IMR-90 (cell line): ENCODE results near the gene NPDC1. TPM values are rescaled to one million over a fixed set of nuclear protein-coding genes. Genes with fewer than 3 reads are reported as not detected.

Experiments
- ATAC-seq: fragments of 200-7000 bp; cut with Tn5 transposase; 2 replicates; pipeline ENCODE4 v1.9.1; 2020; ENCODE audit warnings: low read depth, mild to moderate bottlenecking, moderate library complexity
- BruUV-seq: library from RNA; stranded (reverse); fragments of 400-500 nt; replicated peaks from 2 replicates; lab custom pipeline; 2021; lab: Mats Ljungman, UMichigan
- CTCF ChIA-PET: fragments of 300-600 bp; formaldehyde crosslinking; extraction: SDS; loops from one replicate; lab custom pipeline; 2021; ENCODE audit warnings: antibody characterized with exemption; lab: Yijun Ruan, JAX
- POLR2A ChIA-PET: fragments of 300-600 bp; sonication (Branson Sonifier 250); formaldehyde crosslinking; loops from one replicate; lab custom pipeline; 2022; ENCODE audit warnings: antibody characterized with exemption; ENCODE audit not compliant: unreplicated experiment; lab: Charles Lee
- DNase-seq: peaks from one replicate; pipeline ENCODE4 v3.0.0; 2013
- H2AFZ ChIP-seq: replicated peaks from 2 replicates; pipeline ENCODE3; 2013; ENCODE audit warnings: low read length, mild to moderate bottlenecking; ENCODE audit not compliant: poor library complexity
- H2AK5ac ChIP-seq: 2 replicates; pipeline ENCODE4 v1.6.1; 2013; ENCODE audit warnings: low read depth, low read length, inconsistent platforms
- H2AK9ac ChIP-seq: replicated peaks from 2 replicates; pipeline ENCODE3; 2013; ENCODE audit warnings: mild to moderate bottlenecking, low read depth, low read length, moderate library complexity; ENCODE audit not compliant: poor library complexity
- H2BK120ac ChIP-seq: 2 replicates; pipeline ENCODE4 v1.6.1; 2013; ENCODE audit warnings: low read depth, low read length, inconsistent platforms
- H2BK15ac ChIP-seq: 3 replicates; pipeline ENCODE4 v1.6.1; 2013; ENCODE audit warnings: low read depth, low read length, inconsistent platforms
- H2BK20ac ChIP-seq: 2 replicates; pipeline ENCODE4 v1.6.1; 2013; ENCODE audit warnings: low read depth, mild to moderate bottlenecking, inconsistent platforms, low read length, moderate library complexity
- H2BK5ac ChIP-seq: 2 replicates; pipeline ENCODE4 v1.6.1; 2013; ENCODE audit warnings: mild to moderate bottlenecking, low read depth, low read length, inconsistent platforms; ENCODE audit not compliant: poor library complexity, severe bottlenecking
- H3K14ac ChIP-seq: replicated peaks from 2 replicates; pipeline ENCODE4 v1.6.1; 2013; ENCODE audit warnings: low read depth, low read length, inconsistent platforms
- H3K18ac ChIP-seq: 2 replicates; pipeline ENCODE4 v1.6.1; 2013; ENCODE audit warnings: low read depth, low read length, control low read depth
- H3K23ac ChIP-seq: 2 replicates; pipeline ENCODE4 v1.6.1; 2013; ENCODE audit warnings: low read depth, low read length, inconsistent platforms
- H3K27ac ChIP-seq: 2 replicates; pipeline ENCODE4 v1.5.1; 2013; ENCODE audit warnings: mild to moderate bottlenecking, control low read depth, low read length; ENCODE audit not compliant: insufficient read depth
- H3K27me3 ChIP-seq: 2 replicates; pipeline ENCODE4 v1.6.1; 2013; ENCODE audit warnings: low read length; ENCODE audit not compliant: control insufficient read depth, insufficient read depth
- H3K36me3 ChIP-seq: 2 replicates; pipeline ENCODE4 v1.6.1; 2013; ENCODE audit warnings: low read length, mixed read lengths; ENCODE audit not compliant: control insufficient read depth, insufficient read depth
- H3K4ac ChIP-seq: 2 replicates; pipeline ENCODE4 v1.6.1; 2013; ENCODE audit warnings: low read depth, low read length, inconsistent platforms
- H3K4me1 ChIP-seq: 2 replicates; pipeline ENCODE4 v1.6.1; 2013; ENCODE audit warnings: low read length, mixed read lengths; ENCODE audit not compliant: control insufficient read depth, insufficient read depth
- H3K4me2 ChIP-seq: 2 replicates; pipeline ENCODE4 v1.6.1; 2013; ENCODE audit warnings: low read depth, mild to moderate bottlenecking, control low read depth, low read length, moderate library complexity
- H3K4me3 ChIP-seq: 2 replicates; pipeline ENCODE4 v1.5.1; 2013; ENCODE audit warnings: low read depth, mild to moderate bottlenecking, control low read depth, low read length, moderate library complexity; ENCODE audit not compliant: insufficient read depth
- H3K56ac ChIP-seq: 2 replicates; pipeline ENCODE4 v1.6.1; 2013; ENCODE audit warnings: low read length, inconsistent platforms; ENCODE audit not compliant: insufficient read depth; ENCODE audit errors: extremely low read depth
- H3K79me1 ChIP-seq, 2 experiments: 2 replicates each; pipeline ENCODE4 v1.6.1; 2013; ENCODE audit warnings: low read length in 2 of 2, inconsistent platforms in 1 of 2, low read depth in 1 of 2
- H3K9ac ChIP-seq: 2 replicates; pipeline ENCODE4 v1.6.1; 2013; ENCODE audit warnings: low read depth, low read length, control low read depth
- H3K9me1 ChIP-seq: 2 replicates; pipeline ENCODE4 v1.6.1; 2013; ENCODE audit warnings: low read length, inconsistent platforms; ENCODE audit not compliant: insufficient read depth
- H3K9me3 ChIP-seq: 2 replicates; pipeline ENCODE4 v1.6.1; 2013; ENCODE audit warnings: low read length; ENCODE audit not compliant: control insufficient read depth, insufficient read depth
- H4K20me1 ChIP-seq: 2 replicates; pipeline ENCODE4 v1.6.1; 2013; ENCODE audit warnings: low read length, inconsistent platforms; ENCODE audit not compliant: insufficient read depth
- H4K5ac ChIP-seq: 2 replicates; pipeline ENCODE4 v1.6.1; 2013; ENCODE audit warnings: mild to moderate bottlenecking, low read depth, low read length, control low read depth
- H4K8ac ChIP-seq, 2 experiments: 2 replicates each; pipeline ENCODE4 v1.6.1; 2013; ENCODE audit warnings: low read depth in 2 of 2, low read length in 2 of 2, control low read depth in 1 of 2, inconsistent platforms in 1 of 2
- H4K91ac ChIP-seq: 2 replicates; pipeline ENCODE4 v1.6.1; 2013; ENCODE audit warnings: low read depth, low read length, inconsistent platforms; ENCODE audit not compliant: insufficient read depth
- CHD1 ChIP-seq: IDR thresholded peaks from 2 replicates; pipeline ENCODE4 v1.6.1; 2012; ENCODE audit warnings: low read depth, low read length, improper control_type of control experiment
- MAZ ChIP-seq: IDR thresholded peaks from 2 replicates; pipeline ENCODE4 v1.6.1; 2012; ENCODE audit warnings: low read depth, mild to moderate bottlenecking, low read length, improper control_type of control experiment, moderate library complexity, borderline replicate concordance
- MXI1 ChIP-seq: IDR thresholded peaks from 2 replicates; pipeline ENCODE4 v1.6.1; 2012; ENCODE audit warnings: low read depth, mild to moderate bottlenecking, low read length, moderate library complexity, borderline replicate concordance
- POLR2A ChIP-seq: IDR thresholded peaks from 2 replicates; pipeline ENCODE4 v1.6.1; 2012; ENCODE audit warnings: mild to moderate bottlenecking, low read depth, low read length
- RAD21 ChIP-seq: IDR thresholded peaks from 2 replicates; pipeline ENCODE4 v1.6.1; 2012; ENCODE audit warnings: low read length, improper control_type of control experiment
- USF2 ChIP-seq: fragments of 150-350 bp; IDR thresholded peaks from 2 replicates; pipeline ENCODE4 v1.6.1; 2017; ENCODE audit warnings: mild to moderate bottlenecking, antibody characterized with exemption, low read length, low read depth
- WGBS, 2 experiments: methylation state at CpG; one replicate each; pipeline versions ENCODE4 v1.1.5 to v1.1.7; 2013; ENCODE audit warnings: missing lambda C conversion rate in 2 of 2; ENCODE audit not compliant: insufficient read length in 1 of 2; ENCODE audit errors: extremely low coverage in 2 of 2; 5-methylcytosine and 5-hydroxymethylcytosine counted together
- dilution Hi-C: fragments of 300-500 bp; cut with HindIII; formaldehyde crosslinking; loops from one replicate; pipeline ENCODE4 v1.14.3; 2018; ENCODE audit warnings: low sequenced_read_pairs; ENCODE audit not compliant: unreplicated experiment
- in situ Hi-C: fragments of 300-500 bp; cut with MboI; formaldehyde crosslinking; loops from 3 replicates; pipeline ENCODE4 v1.14.3; 2019; ENCODE audit warnings: low sequenced_read_pairs, inconsistent platforms, mixed read lengths
- intact Hi-C: fragments of 100-400 bp; cut with micrococcal nuclease; formaldehyde crosslinking; loops from 2 replicates; pipeline ENCODE4 v1.10.0; 2022
- polyA plus RNA-seq, 3 experiments: library from polyadenylated mRNA; depleted of rRNA; stranded (reverse); fragments of >200 nt; gene quantifications; 2 replicates each; pipeline ENCODE4 v1.2.3, GENCODE V29; 2012; ENCODE audit warnings: low replicate concordance in 1 of 3
- total RNA-seq: library from RNA; depleted of rRNA; stranded (reverse); fragments of >200 nt; gene quantifications from 2 replicates; pipeline ENCODE4 v1.2.3, GENCODE V29; 2012
- TF ChIP-seq, protein P1 (sequence below): fragments of 150-350 bp; IDR thresholded peaks from 2 replicates; pipeline ENCODE4 v1.6.1; 2016; ENCODE audit warnings: low read depth, mild to moderate bottlenecking, low read length, moderate library complexity, borderline replicate concordance

NPDC1 gene
- total and polyA plus RNA-seq, 2 of the 4 experiments (the other 2 are of a cell fraction) = 2.7 to 58.1 TPM

DNA sequence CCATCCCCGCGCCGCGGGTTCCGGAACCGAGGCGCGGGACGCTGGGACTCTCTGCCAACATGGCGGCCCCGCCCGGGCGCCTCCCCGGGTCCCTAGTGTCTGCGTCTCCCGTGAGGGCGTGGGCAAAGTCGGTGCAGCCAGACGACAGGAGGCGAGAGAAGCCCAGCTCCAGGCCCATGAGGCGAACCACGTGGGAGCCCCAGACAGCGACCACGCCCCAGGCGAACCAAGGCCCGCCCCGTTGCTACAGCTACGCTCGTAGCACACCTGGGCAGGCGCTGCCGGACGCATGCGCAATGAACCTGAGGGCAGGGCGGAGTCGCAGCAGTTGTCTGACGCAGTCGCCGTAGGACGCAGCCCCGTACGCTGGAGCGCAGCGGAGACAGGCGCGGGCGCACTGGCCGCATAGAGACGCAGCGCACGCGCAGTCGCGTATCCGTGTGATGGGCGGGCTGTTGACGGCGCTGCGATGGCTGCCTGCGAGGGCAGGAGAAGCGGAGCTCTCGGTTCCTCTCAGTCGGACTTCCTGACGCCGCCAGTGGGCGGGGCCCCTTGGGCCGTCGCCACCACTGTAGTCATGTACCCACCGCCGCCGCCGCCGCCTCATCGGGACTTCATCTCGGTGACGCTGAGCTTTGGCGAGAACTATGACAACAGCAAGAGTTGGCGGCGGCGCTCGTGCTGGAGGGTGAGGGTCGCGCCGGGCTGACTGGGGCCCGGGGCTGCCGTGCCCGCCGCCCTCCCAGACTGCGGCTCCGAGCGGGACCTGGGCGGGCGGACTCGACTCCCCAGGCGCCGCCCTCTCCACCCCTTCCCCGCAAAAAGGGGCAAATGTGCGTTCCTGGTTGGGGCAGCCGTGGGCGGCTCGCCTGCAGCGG, 40.8 kb upstream of the NPDC1 start, which contains the start of gene MAN1B1:
MAN1B1 (plus strand) TSS at position 455 of the 878 bp plus-strand sequence; CDS start at position 470, 15 bp downstream.
- H3K9ac ChIP-seq = peak within 1 kb of the TSS; percentile 87
- H4K91ac ChIP-seq = peak within 1 kb of the TSS; percentile 78
- peak within 1 kb of the TSS; percentile 90 for H2AFZ ChIP-seq
- dilution Hi-C loops = no loop called here
- no peaks in the 10 kb centered on the region for H3K9me3 ChIP-seq
- H2BK15ac ChIP-seq = no peak within 1 kb of the TSS
- peaks cover 13% of the 10 kb centered on the region; the same call in 1 of the 2 replicates for H3K36me3 ChIP-seq
- peak within 1 kb of the TSS; percentile 93 for H2AK5ac ChIP-seq
- H2BK120ac ChIP-seq = peak within 1 kb of the TSS; percentile 72
- H3K56ac ChIP-seq = peak within 1 kb of the TSS; percentile 67
- H3K14ac ChIP-seq = peak within 1 kb of the TSS; percentile 77
- H3K23ac ChIP-seq = peak within 1 kb of the TSS; percentile 85
- H2AK9ac ChIP-seq = peak within 1 kb of the TSS; percentile 98
- POLR2A ChIA-PET = interaction anchor here (0.6 kb wide), 2 partner anchors 10 to 101 kb away, joined by 3 to 4 read pairs; no protein-coding TSS in a partner anchor
- intact Hi-C loops = loop anchor here (1.0 kb wide), 1 partner anchor 16 kb away; the partner anchor contains the start of gene SAPCD2
- CTCF ChIA-PET = interaction anchor here (0.8 to 1.0 kb wide), 4 partner anchors 20 to 40 kb away, joined by 3 to 5 read pairs (median 4); no protein-coding TSS in a partner anchor
- WGBS, 2 experiments = 1% methylated on average over 68 of the region's 101 CpGs; no CpG with 5 or more reads in 1 of the 2 experiments
- in situ Hi-C loops = no loop called here
- H3K9me1 ChIP-seq = peaks cover 6% of the 10 kb centered on the region
- H3K4ac ChIP-seq = peak within 1 kb of the TSS; percentile 87
- H3K4me3 ChIP-seq = peak within 1 kb of the TSS; percentile 61
- H3K4me1 ChIP-seq = peaks cover 15% of the 10 kb centered on the region
- no peak within 1 kb of the TSS for H3K18ac ChIP-seq
- H3K4me2 ChIP-seq = peak within 1 kb of the TSS; percentile 78
- H4K5ac ChIP-seq = peak within 1 kb of the TSS; percentile 31
- BruUV-seq = no TSS peak
- peak within 1 kb of the TSS; percentile 68 for H2BK5ac ChIP-seq
- no peaks in the 10 kb centered on the region for H3K27me3 ChIP-seq
- H3K79me1 ChIP-seq = peaks cover 29 to 37% of the 10 kb centered on the region in 2 experiments
- H4K8ac ChIP-seq = peak within 1 kb of the TSS; percentile 85 to 98
- H4K20me1 ChIP-seq = no peaks in the 10 kb centered on the region
- TF ChIP-seq RAD21 (0 out of 2 replicates have a peak, but pooled peaks have one; percentile 6), CHD1 (no peak), MAZ (no peak; the same call in 1 of the 2 replicates), POLR2A (peak; percentile 58), MXI1 (peak; percentile 97), USF2 (peak; percentile 83)
- TF ChIP-seq, protein P1, sequence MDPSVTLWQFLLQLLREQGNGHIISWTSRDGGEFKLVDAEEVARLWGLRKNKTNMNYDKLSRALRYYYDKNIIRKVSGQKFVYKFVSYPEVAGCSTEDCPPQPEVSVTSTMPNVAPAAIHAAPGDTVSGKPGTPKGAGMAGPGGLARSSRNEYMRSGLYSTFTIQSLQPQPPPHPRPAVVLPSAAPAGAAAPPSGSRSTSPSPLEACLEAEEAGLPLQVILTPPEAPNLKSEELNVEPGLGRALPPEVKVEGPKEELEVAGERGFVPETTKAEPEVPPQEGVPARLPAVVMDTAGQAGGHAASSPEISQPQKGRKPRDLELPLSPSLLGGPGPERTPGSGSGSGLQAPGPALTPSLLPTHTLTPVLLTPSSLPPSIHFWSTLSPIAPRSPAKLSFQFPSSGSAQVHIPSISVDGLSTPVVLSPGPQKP = no peak
- ATAC-seq (peak; percentile 83), DNase-seq (peak; percentile 98)
- H3K27ac ChIP-seq = peak within 1 kb of the TSS; percentile 62
- H2BK20ac ChIP-seq = no peak within 1 kb of the TSS
